Loucy (cell line): ENCODE measurements around the gene TMEM234.

Experiments
- H2AFZ ChIP-seq: fragments of 200-600 bp; sonication (generic); 2 replicates; pipeline ENCODE4 v1.6.0; 2016; ENCODE audit warnings: antibody characterized with exemption, mild to moderate bottlenecking, low read length, moderate library complexity
- H3F3A ChIP-seq: fragments of 200-600 bp; 2 replicates; pipeline ENCODE4 v1.6.0; 2016; ENCODE audit warnings: antibody characterized with exemption, low read depth, mild to moderate bottlenecking
- H3K27me3 ChIP-seq: fragments of 200-600 bp; sonication (generic); 2 replicates; pipeline ENCODE4 v1.6.1; 2014; ENCODE audit warnings: low read length, mild to moderate bottlenecking; ENCODE audit not compliant: insufficient read depth, poor library complexity, severe bottlenecking
- H3K36me3 ChIP-seq: fragments of 200-600 bp; sonication (generic); 2 replicates; pipeline ENCODE4 v1.6.1; 2016; ENCODE audit warnings: low read length; ENCODE audit not compliant: insufficient read depth
- H3K4me1 ChIP-seq: fragments of 200-600 bp; sonication (generic); 2 replicates; pipeline ENCODE4 v1.5.1; 2014; ENCODE audit warnings: low read length, mild to moderate bottlenecking; ENCODE audit not compliant: insufficient read depth, poor library complexity, severe bottlenecking
- H3K4me2 ChIP-seq: fragments of 200-600 bp; sonication (generic); 2 replicates; pipeline ENCODE4 v1.6.0; 2014; ENCODE audit warnings: antibody characterized with exemption, low read length, low read depth, mild to moderate bottlenecking; ENCODE audit not compliant: poor library complexity, severe bottlenecking
- H3K4me3 ChIP-seq: fragments of 200-600 bp; sonication (generic); 2 replicates; pipeline ENCODE4 v1.5.1; 2014; ENCODE audit warnings: low read length, mild to moderate bottlenecking, mixed read lengths; ENCODE audit not compliant: poor library complexity, severe bottlenecking
- H3K79me2 ChIP-seq: fragments of 200-600 bp; sonication (generic); 2 replicates; pipeline ENCODE4 v1.6.1; 2014; ENCODE audit warnings: low read length; ENCODE audit not compliant: insufficient read depth
- H3K9ac ChIP-seq: fragments of 200-600 bp; sonication (generic); 2 replicates; pipeline ENCODE4 v1.6.0; 2014; ENCODE audit warnings: mild to moderate bottlenecking, low read depth, low read length, moderate library complexity; ENCODE audit not compliant: poor library complexity, severe bottlenecking
- H3K9me2 ChIP-seq: fragments of 200-600 bp; sonication (generic); replicated peaks from 2 replicates; pipeline ENCODE4 v1.6.1; 2016; ENCODE audit warnings: low read depth, low read length, mixed read lengths
- H3K9me3 ChIP-seq: fragments of 200-600 bp; sonication (generic); 2 replicates; pipeline ENCODE4 v1.6.1; 2014; ENCODE audit warnings: mild to moderate bottlenecking, antibody characterized with exemption, low read length, low read depth; ENCODE audit not compliant: insufficient read depth
- H4K20me1 ChIP-seq: fragments of 200-600 bp; sonication (generic); 2 replicates; pipeline ENCODE4 v1.6.0; 2014; ENCODE audit warnings: antibody characterized with exemption, low read length, mild to moderate bottlenecking; ENCODE audit not compliant: insufficient read depth, poor library complexity, severe bottlenecking
- CTCF ChIP-seq: fragments of 200-600 bp; sonication (generic); conservative IDR thresholded peaks from 2 replicates; pipeline ENCODE4 v1.5.1; 2014; ENCODE audit warnings: mild to moderate bottlenecking, antibody characterized with exemption, low read length
- EZH2phosphoT487 ChIP-seq: fragments of 200-600 bp; IDR thresholded peaks from 2 replicates; pipeline ENCODE4 v1.6.1; 2018; ENCODE audit warnings: antibody characterized with exemption, mild to moderate bottlenecking, moderate library complexity, borderline replicate concordance

The TMEM234 gene

GRCh38 chr1:32182060-32182459 is 40.1 kb downstream of the TMEM234 start:
- TF ChIP-seq EZH2phosphoT487, result no peak
- TF ChIP-seq CTCF, result no peak
- peaks cover 51% of the 10 kb centered on the region for H4K20me1 ChIP-seq
- no peaks in the 10 kb centered on the region for H3K27me3 ChIP-seq
- peak overlapping the region; percentile 95 for H3K4me2 ChIP-seq
- H3K4me3 ChIP-seq, result peak overlapping the region; percentile 92
- H3K9me3 ChIP-seq, result no peaks in the 10 kb centered on the region
- H3K9me2 ChIP-seq, result no peaks in the 10 kb centered on the region
- peaks cover 59% of the 10 kb centered on the region for H3K4me1 ChIP-seq
- H3K36me3 ChIP-seq, result peaks cover 17% of the 10 kb centered on the region; the same call in 1 of the 2 replicates
- H2AFZ ChIP-seq, result no peak overlapping the region
- no peaks in the 10 kb centered on the region for H3F3A ChIP-seq
- peaks cover 66% of the 10 kb centered on the region for H3K79me2 ChIP-seq
- peak overlapping the region; percentile 98 for H3K9ac ChIP-seq

- Histone ChIP-seq H3F3A (no peaks in the 10 kb centered on the region), H2AFZ (no peak overlapping the region), H3K4me3 (peak overlapping the region; percentile 92), H3K9ac (peak overlapping the region; percentile 98), H3K4me2 (peak overlapping the region; percentile 95), H3K36me3 (peaks cover 14% of the 10 kb centered on the region; the same call in 1 of the 2 replicates), H3K9me2 (no peaks in the 10 kb centered on the region), H4K20me1 (peaks cover 46% of the 10 kb centered on the region), H3K79me2 (peaks cover 61% of the 10 kb centered on the region), H3K9me3 (no peaks in the 10 kb centered on the region), H3K27me3 (no peaks in the 10 kb centered on the region), H3K4me1 (peaks cover 56% of the 10 kb centered on the region)
- TF ChIP-seq EZH2phosphoT487, result no peak
- TF ChIP-seq CTCF, result no peak
Observed at GRCh38 chr1:32181563-32181962, 40.6 kb downstream of the TMEM234 start.

- Histone ChIP-seq H3K9me2 (no peaks in the 10 kb centered on the region), H3K36me3 (peaks cover 10% of the 10 kb centered on the region; the same call in 1 of the 2 replicates), H3K4me1 (peaks cover 51% of the 10 kb centered on the region), H3K4me3 (peak overlapping the region; percentile 92), H3K9me3 (no peaks in the 10 kb centered on the region), H4K20me1 (peaks cover 41% of the 10 kb centered on the region), H3K4me2 (peak overlapping the region; percentile 95), H3F3A (no peaks in the 10 kb centered on the region), H2AFZ (no peak overlapping the region), H3K9ac (peak overlapping the region; percentile 98), H3K79me2 (peaks cover 56% of the 10 kb centered on the region), H3K27me3 (no peaks in the 10 kb centered on the region)
- TF ChIP-seq CTCF (no peak), EZH2phosphoT487 (no peak)
Observed at GRCh38 chr1:32181065-32181464, 41.1 kb downstream of the TMEM234 start.
